SHP77 (cell line): ENCODE measurements around the gene STIMATE.

Source experiments
- DNase-seq, 2 experiments: peaks; one replicate each; lab custom pipeline; 2025; lab: John Stamatoyannopoulos, UW

STIMATE gene

DNA sequence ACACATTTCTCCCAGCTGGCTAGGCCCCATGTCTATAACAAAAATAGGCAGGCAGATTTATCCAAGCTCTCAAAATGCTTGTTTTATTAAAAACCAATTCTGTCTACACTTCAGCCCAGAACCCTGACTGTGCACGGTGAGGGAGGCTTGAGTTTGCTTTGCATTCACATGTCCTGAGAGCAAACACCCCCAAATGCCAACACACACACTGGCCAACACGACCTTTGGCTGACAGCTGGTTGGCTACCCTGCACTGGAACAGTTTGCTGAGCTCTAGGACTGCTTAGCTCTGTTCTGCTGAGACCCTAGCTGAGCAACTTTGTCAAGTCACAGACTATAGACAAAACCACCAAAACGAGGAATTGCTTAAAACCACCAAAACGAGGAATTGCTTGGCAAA, 3.6 kb downstream of the STIMATE start:
- DNase-seq, result no peak

DNA sequence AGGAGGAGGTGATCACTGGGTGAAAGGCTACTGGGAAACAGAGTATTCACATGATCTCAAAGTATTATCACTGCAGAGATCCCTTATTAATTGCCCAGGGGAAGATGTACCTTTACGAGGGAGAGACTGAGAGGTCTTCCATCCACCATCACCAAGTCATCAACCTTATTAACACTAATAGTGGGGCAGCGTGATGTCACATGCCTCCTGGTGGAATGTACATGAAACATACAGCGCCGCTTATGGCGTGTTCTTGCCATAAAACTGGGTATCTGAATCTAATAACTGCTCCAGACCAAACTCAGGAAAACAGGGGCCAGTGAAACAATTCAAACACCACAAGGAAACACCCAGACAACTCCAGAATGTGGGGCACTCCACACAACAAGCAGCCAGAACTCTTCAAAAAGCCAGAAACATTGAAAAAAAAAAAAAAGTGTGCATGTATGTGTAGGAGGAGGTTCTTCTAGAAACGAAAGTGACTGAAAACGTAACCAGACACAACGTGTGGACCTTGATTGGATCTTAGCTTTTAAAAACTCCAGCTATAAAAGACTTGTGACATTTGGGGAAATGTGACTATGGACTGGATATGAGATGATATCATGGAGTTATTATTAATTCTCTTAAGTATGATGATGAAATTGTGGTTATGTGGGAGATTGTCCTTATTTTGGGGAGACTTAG, 4.6 kb downstream of the STIMATE start:
- DNase-seq, result no peak

- DNase-seq, result no peak
Observed at GRCh38 chr3:52892290-52892624, 5.1 kb downstream of the STIMATE start.

GRCh38 chr3:52891615-52892081, 5.7 kb downstream of the STIMATE start:
- DNase-seq, result no peak

GRCh38 chr3:52891164-52891563, 6.2 kb downstream of the STIMATE start:
- no peak for DNase-seq

- DNase-seq, result no peak
Observed at GRCh38 chr3:52890735-52891134, 6.6 kb downstream of the STIMATE start.

- no peak for DNase-seq
Observed at GRCh38 chr3:52889901-52890300, 7.4 kb downstream of the STIMATE start.

DNA sequence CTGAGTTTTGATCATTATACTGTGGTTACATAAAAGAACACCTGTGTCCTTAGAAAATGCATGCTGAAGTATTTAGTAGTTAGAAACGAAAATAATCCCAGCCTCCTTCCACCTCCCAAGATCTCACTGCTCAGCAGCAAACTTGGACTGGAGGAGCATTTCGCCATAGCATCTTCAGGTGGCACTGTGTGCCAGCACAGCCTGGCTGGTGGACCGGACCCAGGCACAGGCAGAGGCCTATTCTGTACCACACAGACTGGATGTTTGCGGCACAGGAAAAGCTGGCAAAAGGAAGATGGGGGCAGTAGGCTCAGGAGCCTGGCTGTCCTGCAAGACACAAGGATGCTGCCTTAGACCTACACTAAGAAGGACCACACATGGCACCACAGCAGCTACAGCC, 10.2 kb downstream of the STIMATE start:
- no peak for DNase-seq

GRCh38 chr3:52886049-52886730, 11.2 kb downstream of the STIMATE start:
- no peak for DNase-seq

GRCh38 chr3:52882377-52882776, 15.0 kb downstream of the STIMATE start:
- DNase-seq, result no peak

- DNase-seq, result no peak
Observed at GRCh38 chr3:52881871-52882270, 15.5 kb downstream of the STIMATE start.

- no peak for DNase-seq
Observed at GRCh38 chr3:52880474-52880873, 16.9 kb downstream of the STIMATE start.

DNA sequence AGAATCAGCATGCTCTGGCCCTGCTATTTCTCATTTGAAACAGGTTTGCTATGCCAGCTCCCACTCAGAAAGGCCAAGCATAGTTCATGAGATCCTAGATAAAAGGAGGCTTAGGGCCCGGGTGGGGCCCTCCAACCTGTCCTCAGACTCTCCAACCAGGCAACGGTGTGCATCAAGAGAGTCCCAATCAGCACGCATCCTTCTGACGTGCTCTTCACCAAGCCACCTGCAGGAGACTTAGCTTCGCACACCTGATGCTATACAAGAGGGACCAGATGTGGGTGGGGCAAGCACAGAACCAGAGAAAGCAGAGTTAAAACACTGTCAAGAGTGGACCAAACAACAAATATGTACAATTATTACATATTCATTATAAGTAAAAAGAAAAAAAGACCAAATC, 17.3 kb downstream of the STIMATE start:
- no peak for DNase-seq

DNA sequence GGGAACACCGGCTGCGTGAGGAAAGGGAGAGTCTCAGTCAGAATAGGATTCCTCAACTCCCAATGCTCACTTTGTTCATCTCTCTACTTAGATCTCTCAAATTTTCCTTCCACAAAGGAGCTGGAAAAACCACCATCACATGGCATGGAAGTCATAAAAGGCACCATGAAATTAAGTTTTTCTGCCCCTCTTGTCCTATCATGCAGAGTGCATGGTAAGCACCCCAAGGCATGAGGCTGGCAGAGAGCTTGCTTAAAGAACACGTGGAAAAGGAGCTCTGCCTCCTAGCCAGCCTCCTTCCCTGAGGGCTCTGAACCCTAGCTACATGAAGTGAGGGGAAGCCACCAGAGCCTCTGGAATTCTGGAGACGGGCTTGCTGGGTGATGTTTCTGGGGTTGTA, 17.8 kb downstream of the STIMATE start:
- no peak for DNase-seq

GRCh38 chr3:52879090-52879489, 18.3 kb downstream of the STIMATE start:
- no peak for DNase-seq

DNA sequence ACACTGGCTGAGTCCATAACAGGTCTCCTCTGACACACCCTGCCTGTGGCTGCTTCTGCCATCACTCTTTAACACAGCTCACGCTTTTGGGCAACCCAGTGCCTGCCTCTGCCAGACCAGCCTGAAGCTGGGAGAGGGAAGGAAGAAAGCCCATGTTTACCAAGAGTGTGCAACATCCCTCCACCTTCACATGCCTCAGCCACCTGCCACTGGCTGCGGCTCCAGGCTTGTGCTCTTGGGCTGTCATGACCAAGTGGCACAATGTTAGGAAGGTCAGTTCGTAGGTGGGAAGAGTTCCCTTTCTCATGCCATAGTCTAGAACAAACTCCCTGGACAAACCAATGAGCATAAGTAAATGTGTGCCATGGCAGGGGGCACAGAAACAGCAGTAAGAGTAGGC, 20.3 kb downstream of the STIMATE start:
- no peak for DNase-seq

DNA sequence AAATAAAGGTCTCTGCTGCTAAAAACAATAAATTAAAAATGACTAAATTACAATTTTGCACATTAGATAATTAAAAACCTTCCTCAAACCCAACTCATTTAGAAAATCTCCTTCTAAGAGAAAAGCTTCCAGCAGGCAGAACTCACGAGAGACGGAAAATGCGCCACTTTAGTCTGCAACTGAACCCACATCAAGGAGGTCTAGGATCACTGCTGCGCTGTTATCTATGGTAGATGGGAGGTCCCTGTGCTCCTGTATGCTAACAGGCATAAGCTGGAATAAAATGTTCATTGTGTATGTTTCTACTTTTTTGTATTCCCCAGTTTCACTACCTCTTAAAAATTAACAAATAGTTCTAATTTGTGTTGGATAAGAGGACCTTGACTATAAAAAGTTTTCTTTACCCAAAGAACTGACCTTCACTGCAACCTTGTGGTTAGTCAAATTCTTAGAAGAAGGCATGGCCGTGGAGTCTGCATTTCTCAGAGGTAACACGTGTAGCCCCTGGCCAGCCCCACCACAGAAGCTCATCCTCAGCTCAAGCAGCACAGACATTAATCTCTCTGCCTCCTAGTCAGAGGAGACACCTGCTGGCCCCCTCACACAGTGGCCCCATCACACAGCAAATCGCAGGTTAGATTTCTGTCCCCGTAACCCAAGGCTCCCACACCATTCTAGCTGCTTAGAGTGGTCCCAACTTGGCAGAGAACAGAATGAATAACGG, 22.3 kb downstream of the STIMATE start:
- DNase-seq, result no peak

DNA sequence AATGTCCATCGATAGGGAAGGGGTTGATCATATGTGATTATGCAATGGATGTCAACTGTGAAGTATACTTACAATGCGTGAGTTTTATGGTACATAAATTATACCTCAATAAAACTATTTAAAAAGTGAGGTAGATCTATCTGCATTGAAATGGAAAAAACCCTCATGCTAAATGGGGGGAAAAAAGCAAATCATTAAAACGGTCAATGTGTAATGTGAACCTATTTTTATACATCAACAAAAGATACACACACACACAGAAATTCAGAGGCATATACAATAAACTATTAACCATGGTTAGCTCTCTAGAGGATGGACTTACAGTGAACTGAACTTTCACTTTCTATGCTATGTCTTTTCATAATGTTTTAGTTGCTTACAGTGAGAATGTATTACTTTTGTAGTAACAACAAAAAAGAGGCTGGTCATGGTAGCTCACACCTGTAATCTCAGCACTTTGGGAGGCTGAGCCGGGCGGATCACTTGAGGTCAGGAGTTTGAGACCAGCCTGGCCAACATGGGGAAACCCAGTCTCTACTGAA, 23.1 kb downstream of the STIMATE start:
- no peak for DNase-seq

GRCh38 chr3:52873433-52874159, 23.8 kb downstream of the STIMATE start:
- no peak for DNase-seq

DNA sequence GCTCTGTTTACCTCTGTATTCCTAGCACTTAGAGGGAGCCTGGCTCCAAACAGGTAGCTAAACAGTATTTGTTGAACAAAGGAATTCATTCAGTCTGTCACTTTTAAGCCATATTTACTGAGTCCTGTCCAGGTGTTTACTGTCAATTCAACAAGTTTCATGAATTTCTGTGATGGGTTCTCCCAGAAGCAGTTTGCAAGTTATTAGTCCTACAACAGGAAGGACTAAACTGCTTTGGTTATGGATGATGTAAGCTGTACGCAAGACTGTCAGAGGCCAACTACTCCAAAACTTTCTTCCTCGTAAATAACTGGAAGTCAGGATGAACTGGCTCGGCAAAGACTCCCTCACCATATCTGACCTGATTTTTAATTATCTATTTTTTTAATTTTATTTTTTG, 25.1 kb downstream of the STIMATE start:
- DNase-seq, result no peak

DNA sequence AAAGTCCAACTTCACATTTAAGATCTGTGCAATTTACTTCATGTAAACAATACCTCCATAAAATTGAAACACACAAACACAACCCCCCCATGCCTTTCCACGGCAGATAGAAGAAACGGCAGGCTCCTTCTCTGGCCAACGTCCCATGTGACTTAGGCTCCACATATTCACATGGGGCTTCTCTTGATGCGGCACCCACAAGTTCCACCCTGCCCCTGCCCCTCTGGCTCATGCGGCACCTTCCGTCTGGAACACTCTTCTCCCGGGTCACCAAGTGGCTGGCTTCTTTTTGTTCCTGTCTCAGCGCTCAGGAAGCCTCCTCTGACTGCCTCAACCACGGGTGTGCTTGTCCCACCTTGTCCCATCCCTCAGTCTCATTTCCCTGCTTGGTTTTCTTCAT, 25.6 kb downstream of the STIMATE start:
- no peak for DNase-seq

DNA sequence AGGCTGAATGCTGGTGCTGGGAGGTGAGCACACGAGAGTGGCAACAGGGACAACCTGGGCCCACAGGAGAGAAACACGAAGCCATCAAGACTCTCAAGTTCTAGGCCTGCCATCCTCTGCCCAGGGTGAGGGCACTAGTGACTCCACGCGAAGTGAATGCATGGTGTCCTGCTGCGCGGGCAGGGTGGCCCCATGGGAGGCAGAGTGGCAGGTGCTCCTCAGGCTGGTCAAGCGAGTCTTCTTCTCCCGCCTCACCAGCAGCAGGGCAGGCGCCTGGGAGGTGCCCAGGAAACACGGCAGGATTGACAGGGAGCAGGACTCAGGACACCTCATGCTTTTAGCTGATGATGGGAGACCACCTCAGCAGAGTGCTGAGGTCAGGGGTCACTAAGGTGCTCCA, 26.9 kb downstream of the STIMATE start:
- no peak for DNase-seq
